Measurements from ENCODE around the gene INAFM2.

- no peak for TF ChIP-seq EZH2 (IDR thresholded peaks at IDR 0.05; ENCODE audit: borderline replicate concordance, low read length)
- TF ChIP-seq, protein P1, sequence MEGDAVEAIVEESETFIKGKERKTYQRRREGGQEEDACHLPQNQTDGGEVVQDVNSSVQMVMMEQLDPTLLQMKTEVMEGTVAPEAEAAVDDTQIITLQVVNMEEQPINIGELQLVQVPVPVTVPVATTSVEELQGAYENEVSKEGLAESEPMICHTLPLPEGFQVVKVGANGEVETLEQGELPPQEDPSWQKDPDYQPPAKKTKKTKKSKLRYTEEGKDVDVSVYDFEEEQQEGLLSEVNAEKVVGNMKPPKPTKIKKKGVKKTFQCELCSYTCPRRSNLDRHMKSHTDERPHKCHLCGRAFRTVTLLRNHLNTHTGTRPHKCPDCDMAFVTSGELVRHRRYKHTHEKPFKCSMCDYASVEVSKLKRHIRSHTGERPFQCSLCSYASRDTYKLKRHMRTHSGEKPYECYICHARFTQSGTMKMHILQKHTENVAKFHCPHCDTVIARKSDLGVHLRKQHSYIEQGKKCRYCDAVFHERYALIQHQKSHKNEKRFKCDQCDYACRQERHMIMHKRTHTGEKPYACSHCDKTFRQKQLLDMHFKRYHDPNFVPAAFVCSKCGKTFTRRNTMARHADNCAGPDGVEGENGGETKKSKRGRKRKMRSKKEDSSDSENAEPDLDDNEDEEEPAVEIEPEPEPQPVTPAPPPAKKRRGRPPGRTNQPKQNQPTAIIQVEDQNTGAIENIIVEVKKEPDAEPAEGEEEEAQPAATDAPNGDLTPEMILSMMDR (IDR thresholded peaks at IDR 0.05; ENCODE audit: low read length), result no peak
Observed at GRCh38 chr15:40345225-40345866, 21.9 kb downstream of the INAFM2 start.

Measured in OCI-LY1 (cell line).